K562 (cell line): ENCODE results near the gene PRSS56.

Experiments used
- EP300 ChIP-seq: IDR thresholded peaks from 2 replicates; pipeline ENCODE4 v1.6.1; 2012; ENCODE audit warnings: low read length, improper control_type of control experiment
- POLR2AphosphoS5 ChIP-seq: IDR thresholded peaks from 2 replicates; pipeline ENCODE4 v1.6.1; 2011; ENCODE audit warnings: mild to moderate bottlenecking, low read depth, low read length, moderate library complexity; ENCODE audit not compliant: control insufficient read depth, insufficient read depth
- RFX5 ChIP-seq: IDR thresholded peaks from 2 replicates; pipeline ENCODE4 v1.6.1; 2011; ENCODE audit warnings: low read depth, mild to moderate bottlenecking, improper control_type of control experiment, low read length
- TEAD4 ChIP-seq, 2 experiments: sonication (generic) in 1 of 2; formaldehyde crosslinking in 1 of 2; IDR thresholded peaks; 2 replicates each; pipeline versions ENCODE4 v1.6.1 to v1.8.0; 2012 to 2022; ENCODE audit warnings: borderline replicate concordance in 1 of 2, inconsistent platforms in 1 of 2, low read length in 1 of 2, mild to moderate bottlenecking in 1 of 2, missing genetic modification reagents in 1 of 2

GRCh38 chr2:232528746-232529460, 8.7 kb downstream of the PRSS56 start:
- TF ChIP-seq TEAD4 (IDR thresholded peaks at IDR 0.05; ENCODE audit: low read length) (no peak), TEAD4 (CRISPR knock-in tag; IDR thresholded peaks at IDR 0.05; ENCODE audit: borderline replicate concordance) (no peak), RFX5 (no peak), EP300 (no peak), POLR2AphosphoS5 (no peak)
